NCI-H526 (cell line): ENCODE results near the gene USP11.
"Not testable (repeated sequence)": the region's sequence is repeated elsewhere in the genome, so short reads cannot be mapped to it uniquely, and the experiment has no call there.

Source experiments
- DNase-seq, 2 experiments: peaks; one replicate each; lab custom pipeline; 2025; lab: John Stamatoyannopoulos, UW

Gene USP11

DNA sequence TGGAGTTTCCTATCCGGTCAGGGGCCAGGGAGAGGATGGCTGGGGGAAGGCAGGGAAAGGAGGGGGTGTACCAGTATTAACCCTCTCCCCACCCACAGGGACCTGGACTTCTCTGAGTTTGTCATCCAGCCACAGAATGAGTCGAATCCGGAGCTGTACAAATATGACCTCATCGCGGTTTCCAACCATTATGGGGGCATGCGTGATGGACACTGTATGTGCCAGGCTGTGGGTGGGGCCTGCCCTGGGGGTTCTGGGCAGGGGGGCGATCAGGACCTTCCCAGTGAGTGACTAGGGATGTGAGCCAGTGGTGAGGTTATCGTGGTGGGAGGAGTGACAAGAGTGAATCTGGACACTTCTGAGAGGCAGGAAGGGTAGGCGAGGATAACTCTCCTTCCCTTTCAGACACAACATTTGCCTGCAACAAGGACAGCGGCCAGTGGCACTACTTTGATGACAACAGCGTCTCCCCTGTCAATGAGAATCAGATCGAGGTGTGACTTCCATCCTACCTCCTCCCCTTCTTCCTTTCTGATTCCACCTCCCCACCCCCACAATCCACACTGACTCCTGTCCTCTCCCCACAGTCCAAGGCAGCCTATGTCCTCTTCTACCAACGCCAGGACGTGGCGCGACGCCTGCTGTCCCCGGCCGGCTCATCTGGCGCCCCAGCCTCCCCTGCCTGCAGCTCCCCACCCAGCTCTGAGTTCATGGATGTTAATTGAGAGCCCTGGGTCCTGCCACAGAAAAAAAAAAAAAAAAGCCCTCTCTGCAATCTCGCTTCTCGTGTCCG, 14.6 kb downstream of the USP11 start:
- no peak for DNase-seq

DNA sequence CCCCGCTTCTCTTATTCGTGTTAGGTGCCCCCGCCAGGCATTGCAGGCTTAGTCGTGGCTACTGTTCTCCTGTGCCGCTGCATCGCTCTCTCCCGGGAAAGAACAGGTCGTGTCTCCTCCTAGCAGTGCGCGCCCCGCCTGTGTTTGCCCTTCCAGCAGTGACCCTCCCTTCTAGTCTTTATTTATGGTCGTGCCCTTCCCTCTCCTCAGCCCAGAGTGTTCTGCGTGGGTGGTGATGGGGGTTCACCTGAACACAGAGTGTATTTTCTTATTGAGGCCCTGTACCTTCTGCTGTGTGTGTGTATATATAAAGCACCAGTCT, 15.2 kb downstream of the USP11 start:
- no peak for DNase-seq

DNA sequence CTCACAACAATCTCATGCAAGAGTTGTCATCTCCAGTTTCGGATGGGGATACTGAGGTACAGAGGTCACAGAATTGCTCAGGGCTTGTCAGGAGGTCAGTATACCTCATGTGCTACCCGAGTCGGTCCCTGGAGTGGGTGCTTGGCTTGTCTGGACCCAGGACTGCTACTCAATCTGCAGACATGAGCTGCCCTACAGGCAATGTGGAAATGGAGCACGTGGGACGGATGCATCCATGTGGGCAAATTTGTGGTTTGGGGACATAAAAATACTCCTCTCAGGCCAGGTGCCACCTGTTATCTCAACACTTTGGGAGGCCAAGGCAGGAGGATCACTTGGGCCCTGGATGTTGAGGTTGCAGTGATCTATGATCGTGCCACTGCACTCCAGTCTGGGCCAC, 15.8 kb downstream of the USP11 start:
- no peak for DNase-seq

DNA sequence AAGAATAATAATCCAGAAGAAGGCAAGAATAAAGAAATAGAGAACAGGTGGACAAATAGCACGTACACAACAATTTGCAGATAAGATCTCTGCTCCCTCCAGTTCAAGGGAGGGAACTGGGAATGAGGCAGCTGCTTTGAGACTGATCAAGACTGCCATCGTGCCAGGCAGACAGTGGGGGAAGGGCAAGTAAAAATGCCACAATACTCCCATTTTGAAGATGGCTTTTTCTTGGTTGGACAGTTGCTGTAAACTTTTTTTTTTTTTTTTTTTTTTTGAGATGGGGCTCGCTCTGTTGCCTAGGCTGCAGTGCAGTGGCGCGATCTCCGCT, 17.2 kb downstream of the USP11 start:
- DNase-seq = no peak

DNA sequence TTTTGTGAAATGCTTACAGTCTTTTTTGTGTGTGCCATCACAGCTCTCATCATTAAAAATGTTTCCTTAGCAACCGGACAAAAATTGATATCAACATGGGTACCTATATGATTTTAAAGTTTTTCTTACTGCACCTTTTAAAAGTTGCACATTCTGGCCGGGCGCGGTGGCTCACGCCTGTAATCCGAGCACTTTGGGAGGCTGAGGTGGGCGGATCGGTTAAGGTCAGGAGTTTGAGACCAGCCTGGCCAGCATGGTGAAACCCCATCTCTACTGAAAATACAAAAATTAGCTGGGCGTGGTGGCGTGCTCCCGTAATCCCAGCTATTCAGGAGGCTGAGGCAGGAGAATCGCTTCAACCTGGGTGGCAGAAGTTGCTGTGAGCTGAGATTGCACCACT, 24.8 kb downstream of the USP11 start:
- DNase-seq = not testable (repeated sequence)

DNA sequence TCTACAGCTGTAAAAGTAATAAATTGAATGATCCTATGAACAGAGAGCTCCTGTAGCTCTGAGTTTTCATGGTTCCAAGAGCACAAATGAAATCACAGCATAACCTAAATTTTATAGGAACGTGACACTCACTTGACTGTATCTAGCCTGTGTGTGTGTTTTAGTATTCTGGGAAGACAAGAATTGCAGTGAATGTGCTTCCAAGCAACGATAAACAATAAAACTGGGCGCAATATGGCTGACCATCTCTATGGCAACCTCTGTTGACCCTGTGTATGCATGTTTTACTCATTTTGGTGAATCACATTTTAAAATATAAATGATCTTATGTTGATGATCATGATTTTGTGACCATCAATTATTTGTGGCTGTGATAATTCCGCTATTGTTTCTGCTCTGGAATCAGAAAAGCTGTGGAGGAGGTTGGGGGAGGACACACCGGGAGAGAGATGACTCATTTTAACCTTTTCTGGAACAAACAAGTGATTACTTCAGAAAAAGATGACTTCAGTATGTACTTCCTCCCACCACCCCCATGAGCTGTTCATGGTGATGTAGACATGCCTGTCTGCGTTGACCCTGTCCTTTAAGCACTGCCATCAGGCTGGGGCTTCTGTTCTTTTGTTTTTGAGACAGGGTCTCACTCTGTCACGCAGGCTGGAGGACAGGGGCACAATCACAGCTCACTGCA, 31.8 kb downstream of the USP11 start:
- DNase-seq = no peak

DNA sequence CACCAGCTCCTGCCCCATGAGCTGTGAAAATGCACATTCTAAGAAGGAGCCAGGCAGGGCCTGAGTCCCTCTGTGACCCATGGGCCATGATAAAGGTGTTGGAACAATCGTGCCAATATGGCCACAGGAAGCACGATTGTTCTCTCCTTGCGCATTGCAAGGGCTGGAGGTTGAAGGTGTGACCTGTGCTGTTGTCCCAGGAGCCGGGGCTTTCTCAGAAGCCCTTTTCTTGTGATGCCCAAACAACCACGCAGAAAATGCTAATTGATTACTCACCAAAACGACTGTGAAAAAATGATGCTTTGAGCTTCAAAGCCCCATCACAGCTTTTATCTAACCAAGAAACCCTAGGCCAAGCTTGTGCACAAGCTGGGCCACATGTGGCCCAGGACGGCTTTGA, 33.8 kb downstream of the USP11 start:
- no peak for DNase-seq

DNA sequence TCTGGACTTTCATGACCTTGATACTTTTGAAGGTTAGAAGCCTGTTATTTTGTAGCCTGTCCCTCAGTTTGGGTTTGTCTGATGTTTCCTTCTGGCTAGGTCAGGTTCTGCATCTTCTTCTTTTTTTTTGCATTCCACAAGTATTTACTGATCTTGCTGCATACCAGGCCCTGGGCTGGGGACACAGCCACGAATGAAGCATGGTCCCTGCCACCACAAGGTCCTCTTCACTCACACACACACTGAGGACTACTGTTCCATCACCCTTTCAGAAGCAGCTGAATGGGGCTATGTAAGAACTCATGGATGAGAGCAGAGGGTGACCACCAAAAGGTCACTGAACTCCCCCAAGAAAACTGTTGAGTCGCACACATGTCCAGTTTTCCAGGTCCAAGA, 39.2 kb downstream of the USP11 start:
- no peak for DNase-seq

DNA sequence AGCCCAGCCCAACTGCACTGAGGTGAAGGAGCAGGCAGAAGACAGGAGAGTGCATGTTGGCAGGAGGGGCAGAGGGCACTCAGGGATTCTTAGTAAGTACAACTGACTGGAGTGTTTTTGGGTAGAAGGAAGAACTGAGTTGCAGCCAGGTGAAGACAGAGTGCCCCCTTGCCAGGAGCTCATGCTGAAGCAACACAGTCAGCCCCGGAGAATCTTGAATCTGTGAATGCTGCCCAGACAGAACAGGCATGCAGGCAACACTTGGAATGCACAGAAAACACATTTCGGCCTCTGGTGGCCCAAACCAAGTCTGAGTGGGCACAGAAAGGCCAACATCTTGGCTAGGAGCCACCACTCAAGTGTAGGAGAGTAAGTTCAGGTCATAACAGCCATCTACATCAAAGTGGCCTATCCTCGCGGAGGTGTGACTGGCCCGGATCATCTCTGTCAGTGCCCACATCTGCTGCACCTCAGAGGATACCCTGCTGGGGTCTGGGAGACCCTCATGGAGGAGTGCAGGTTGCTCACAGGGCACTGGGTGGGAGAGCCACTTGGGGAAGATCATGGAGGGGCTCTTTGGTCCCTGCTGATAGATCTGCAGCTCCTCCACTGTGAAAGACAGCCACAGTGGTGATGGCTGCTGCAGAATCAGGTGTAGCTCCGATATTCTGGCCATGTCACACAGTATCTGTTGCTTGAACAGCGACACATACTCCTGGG, 40.4 kb downstream of the USP11 start:
- no peak for DNase-seq

DNA sequence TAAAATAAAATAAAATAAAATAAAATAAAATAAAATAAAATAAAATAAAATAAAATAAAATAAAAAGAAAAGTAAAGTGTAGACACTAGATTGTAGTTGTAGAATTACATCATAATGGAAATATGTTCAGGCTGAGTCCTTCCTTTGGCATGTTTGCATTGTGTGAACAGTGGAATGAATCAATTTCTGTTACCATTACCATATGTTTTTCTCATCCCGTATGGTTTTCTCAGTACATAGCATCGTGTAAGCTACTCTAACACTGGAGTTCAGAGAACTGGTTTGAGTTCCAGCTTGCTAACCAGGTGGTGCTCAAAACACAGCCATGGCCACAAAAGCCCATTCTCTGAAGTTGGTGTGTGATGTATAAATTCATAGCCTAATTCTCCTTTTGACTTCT, 45.9 kb downstream of the USP11 start:
- DNase-seq = no peak

DNA sequence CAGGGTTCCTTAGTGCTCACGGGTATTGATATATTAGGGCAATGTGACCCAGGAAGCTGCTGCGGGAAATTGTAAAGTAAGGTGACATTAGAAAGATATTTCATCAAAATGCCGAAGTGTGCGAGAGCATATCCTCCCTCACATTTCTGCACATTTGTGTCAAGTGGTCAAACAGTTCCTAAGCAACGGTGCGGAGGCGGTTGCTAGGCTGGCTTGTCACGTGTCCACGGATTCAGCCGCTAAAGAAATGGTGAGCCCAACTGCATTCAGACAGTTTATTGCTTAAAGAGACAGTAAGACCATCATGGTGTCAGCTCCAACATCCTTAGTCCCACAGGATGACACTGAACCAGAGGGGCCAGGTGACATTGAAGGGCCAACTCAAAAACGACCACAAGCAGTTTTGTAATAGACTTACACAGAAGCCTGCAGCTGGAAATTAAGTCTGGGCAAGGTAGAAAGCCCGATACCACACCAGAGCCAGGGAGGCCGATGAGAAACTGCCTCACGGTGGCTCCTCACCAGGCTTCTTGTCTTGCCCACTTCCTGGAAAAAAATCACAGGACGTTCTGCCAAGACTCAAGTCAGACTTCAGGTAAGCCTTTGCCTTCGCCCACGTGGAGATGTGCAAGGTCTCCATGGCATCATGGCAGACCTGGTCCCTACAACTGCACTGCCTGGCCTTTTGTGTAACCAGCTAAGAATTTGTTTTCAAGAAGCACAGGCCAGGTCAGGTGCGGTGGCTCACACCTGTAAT, 50.4 kb downstream of the USP11 start:
- peak; percentile 59 to 64 for DNase-seq

DNA sequence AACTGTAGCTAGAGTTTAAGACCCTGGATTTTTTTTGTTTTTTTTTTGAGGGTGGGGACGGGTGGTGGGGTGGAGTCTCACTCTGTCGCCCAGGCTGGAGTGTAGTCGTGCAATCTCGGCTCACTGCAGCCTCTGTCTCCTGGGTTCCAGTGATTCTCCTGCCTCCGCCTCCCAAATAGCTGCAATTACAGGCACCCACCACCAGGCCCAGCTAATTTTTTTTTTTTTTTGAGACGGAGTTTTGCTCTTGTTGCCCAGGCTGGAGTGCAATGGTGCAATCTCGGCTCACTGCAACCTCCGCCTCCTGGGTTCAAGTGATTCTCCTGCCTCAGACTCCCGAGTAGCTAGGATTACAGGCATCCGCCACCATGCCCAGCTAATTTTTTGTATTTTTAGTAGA, 51.8 kb downstream of the USP11 start:
- not testable (repeated sequence) for DNase-seq

DNA sequence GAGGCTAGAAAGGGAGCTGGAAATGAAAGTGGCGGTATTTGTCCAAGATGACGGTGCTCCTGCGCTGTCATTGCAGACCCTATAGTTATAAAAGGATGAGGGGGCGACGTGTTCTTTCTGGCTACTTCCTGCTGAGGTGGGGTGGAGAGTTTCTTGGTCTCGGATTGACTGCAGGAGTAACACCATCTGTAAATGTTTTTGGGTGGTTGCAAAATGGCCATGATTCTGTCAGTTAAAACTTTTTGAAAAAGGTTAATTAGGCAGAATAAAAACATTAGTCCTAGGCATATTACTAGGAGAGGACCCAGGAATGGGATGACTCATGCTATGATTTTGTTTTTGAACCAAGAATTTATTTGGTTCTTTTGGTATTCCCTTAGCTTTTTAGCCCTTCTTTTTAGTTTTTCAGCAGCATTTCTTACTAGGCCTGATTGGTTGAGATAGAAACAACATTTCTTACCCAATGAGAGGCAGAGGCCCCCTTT, 53.1 kb downstream of the USP11 start:
- DNase-seq = no peak

DNA sequence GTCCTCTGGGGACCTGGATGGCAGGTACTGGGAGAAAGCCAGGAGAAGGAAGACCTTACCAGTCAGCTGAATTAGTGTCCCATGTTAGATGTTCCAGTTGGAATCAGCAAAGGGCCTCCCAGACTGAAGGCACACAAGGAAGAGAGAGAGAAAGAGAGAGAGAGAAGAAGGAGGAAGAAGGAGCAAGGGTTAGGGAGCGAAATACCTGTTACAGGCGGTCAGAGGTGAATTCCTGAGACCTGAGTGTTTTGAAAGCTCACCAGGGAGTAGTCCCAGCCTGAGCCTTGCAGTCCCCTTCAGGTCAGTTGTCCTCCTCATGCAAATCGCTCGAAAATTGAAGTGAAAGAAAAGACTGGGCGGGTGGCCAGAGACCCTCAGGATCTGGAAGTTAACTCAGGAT, 60.3 kb downstream of the USP11 start:
- DNase-seq = no peak

DNA sequence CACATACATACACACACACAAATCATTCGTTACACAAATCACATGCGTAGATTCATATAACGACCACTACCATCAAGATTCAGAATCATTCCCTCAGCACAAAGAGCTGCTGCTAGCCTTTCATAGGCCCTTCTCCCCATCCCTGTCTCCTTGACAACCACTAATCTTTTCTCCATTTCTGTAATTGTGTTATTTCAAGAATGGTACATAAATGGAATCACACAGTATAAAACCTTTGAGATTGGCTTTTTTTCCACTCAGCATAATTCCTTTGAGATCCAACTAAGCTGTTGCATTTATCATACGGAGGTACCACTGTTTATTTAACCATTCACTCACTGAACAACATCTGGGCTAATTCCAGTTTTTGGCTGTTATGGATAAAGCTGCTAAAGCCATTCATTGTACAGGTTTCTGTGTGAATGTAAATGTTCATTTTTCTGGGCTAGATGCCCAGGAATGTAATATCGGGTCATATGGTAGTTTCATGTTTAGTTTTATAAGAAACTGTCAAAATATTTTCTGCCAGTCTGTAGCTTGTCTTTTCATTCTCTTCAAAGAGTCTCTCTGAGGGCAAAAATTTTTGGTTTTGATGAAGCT, 64.1 kb downstream of the USP11 start:
- DNase-seq = no peak

DNA sequence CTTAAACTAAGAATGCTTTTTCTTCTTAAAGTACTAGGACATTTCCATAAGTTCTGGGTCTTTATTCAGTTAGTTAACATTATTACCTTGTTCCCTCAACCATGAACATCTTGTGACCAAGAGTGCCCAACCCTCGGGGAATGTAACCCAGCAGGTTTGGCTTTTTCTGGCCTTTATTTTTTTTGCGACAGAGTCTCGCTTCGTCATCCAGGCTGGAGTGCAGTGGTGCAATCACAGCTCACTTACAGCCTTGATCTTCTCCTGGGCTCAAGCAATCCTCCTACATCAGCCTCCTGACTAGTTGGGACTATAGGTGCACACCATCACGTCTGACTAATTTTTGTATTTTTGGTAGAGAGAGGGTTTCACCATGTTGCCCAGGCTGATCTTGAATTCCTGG, 65.1 kb downstream of the USP11 start:
- DNase-seq = no peak
